ENCODE measurements around the gene MAN1C1.

GRCh38 chr1:25703671-25704266 is 87.2 kb downstream of the MAN1C1 start:
- TF ChIP-seq CTCF (IDR thresholded peaks at IDR 0.05; ENCODE audit: low read depth, low read length) (no peak), EZH2phosphoT487 (IDR thresholded peaks at IDR 0.05; ENCODE audit: low read depth) (no peak)

All from OCI-LY3 (cell line).